HL-60 (cell line): Measurements from ENCODE around the gene FASTKD2.

ENCODE experiments used
- DNase-seq, 2 experiments: peaks; one replicate each; pipeline ENCODE4 v3.0.0-alpha.2; 2010 to 2020; ENCODE audit warnings: low read depth in 1 of 2, low spot score in 1 of 2
- H3K27ac ChIP-seq: fragments of 250-450 bp; sonication (Bioruptor Pico); replicated peaks from 2 replicates; pipeline ENCODE4 v1.5.1; 2020; ENCODE audit warnings: mild to moderate bottlenecking, moderate library complexity
- H3K27me3 ChIP-seq: fragments of 250-450 bp; sonication (Bioruptor Pico); 2 replicates; pipeline ENCODE4 v1.5.1; 2021; ENCODE audit warnings: mild to moderate bottlenecking, moderate library complexity; ENCODE audit not compliant: insufficient read depth, poor library complexity, severe bottlenecking
- H3K4me3 ChIP-seq: replicated peaks from 2 replicates; pipeline ENCODE4 v1.5.1; 2011; ENCODE audit warnings: mild to moderate bottlenecking, control low read depth, low read length; ENCODE audit not compliant: insufficient read depth
- GABPA ChIP-seq: IDR thresholded peaks from 2 replicates; pipeline ENCODE4 v1.6.1; 2012; ENCODE audit warnings: low read depth
- POLR2AphosphoS5 ChIP-seq: IDR thresholded peaks from 2 replicates; pipeline ENCODE4 v1.6.1; 2012; ENCODE audit warnings: low read depth
- SPI1 ChIP-seq: IDR thresholded peaks from 2 replicates; pipeline ENCODE4 v1.6.1; 2012; ENCODE audit warnings: low read depth, mild to moderate bottlenecking, borderline replicate concordance
- TF ChIP-seq, protein P1 (sequence below): IDR thresholded peaks from one replicate; pipeline ENCODE4 v1.5.1; 2011; ENCODE audit warnings: low read length, control low read depth, inconsistent platforms; ENCODE audit not compliant: insufficient read depth
- TF ChIP-seq, protein P2 (sequence below): IDR thresholded peaks from 2 replicates; pipeline ENCODE4 v1.6.1; 2012; ENCODE audit warnings: low read depth; ENCODE audit not compliant: insufficient replicate concordance

Gene FASTKD2

DNA sequence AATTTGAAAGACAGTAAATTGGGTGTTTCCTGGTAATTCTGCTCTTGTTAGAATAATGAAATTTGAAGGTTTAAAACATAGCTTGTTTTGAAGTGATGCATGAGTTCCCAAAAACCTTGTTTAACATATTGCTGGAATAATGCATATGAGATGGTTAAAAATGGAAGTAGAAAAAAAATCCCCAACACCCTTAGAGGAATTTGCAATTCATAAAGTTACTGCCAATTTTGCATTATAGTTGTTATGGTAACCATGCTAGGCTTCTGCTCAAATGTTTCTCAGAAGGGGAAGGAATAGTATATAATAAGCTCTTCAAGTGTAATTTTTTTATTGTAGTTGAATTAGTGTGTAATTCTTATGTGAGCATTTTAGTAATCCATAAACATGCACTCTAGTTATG, 49.1 kb downstream of the FASTKD2 start:
- Histone ChIP-seq H3K27ac (no peak overlapping the region), H3K4me3 (no peak overlapping the region), H3K27me3 (no peaks in the 10 kb centered on the region)
- DNase-seq: no peak
- TF ChIP-seq GABPA (no peak), POLR2AphosphoS5 (no peak), SPI1 (no peak)
- TF ChIP-seq, protein P1, sequence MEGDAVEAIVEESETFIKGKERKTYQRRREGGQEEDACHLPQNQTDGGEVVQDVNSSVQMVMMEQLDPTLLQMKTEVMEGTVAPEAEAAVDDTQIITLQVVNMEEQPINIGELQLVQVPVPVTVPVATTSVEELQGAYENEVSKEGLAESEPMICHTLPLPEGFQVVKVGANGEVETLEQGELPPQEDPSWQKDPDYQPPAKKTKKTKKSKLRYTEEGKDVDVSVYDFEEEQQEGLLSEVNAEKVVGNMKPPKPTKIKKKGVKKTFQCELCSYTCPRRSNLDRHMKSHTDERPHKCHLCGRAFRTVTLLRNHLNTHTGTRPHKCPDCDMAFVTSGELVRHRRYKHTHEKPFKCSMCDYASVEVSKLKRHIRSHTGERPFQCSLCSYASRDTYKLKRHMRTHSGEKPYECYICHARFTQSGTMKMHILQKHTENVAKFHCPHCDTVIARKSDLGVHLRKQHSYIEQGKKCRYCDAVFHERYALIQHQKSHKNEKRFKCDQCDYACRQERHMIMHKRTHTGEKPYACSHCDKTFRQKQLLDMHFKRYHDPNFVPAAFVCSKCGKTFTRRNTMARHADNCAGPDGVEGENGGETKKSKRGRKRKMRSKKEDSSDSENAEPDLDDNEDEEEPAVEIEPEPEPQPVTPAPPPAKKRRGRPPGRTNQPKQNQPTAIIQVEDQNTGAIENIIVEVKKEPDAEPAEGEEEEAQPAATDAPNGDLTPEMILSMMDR: no peak
- TF ChIP-seq, protein P2, sequence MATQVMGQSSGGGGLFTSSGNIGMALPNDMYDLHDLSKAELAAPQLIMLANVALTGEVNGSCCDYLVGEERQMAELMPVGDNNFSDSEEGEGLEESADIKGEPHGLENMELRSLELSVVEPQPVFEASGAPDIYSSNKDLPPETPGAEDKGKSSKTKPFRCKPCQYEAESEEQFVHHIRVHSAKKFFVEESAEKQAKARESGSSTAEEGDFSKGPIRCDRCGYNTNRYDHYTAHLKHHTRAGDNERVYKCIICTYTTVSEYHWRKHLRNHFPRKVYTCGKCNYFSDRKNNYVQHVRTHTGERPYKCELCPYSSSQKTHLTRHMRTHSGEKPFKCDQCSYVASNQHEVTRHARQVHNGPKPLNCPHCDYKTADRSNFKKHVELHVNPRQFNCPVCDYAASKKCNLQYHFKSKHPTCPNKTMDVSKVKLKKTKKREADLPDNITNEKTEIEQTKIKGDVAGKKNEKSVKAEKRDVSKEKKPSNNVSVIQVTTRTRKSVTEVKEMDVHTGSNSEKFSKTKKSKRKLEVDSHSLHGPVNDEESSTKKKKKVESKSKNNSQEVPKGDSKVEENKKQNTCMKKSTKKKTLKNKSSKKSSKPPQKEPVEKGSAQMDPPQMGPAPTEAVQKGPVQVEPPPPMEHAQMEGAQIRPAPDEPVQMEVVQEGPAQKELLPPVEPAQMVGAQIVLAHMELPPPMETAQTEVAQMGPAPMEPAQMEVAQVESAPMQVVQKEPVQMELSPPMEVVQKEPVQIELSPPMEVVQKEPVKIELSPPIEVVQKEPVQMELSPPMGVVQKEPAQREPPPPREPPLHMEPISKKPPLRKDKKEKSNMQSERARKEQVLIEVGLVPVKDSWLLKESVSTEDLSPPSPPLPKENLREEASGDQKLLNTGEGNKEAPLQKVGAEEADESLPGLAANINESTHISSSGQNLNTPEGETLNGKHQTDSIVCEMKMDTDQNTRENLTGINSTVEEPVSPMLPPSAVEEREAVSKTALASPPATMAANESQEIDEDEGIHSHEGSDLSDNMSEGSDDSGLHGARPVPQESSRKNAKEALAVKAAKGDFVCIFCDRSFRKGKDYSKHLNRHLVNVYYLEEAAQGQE: no peak

DNA sequence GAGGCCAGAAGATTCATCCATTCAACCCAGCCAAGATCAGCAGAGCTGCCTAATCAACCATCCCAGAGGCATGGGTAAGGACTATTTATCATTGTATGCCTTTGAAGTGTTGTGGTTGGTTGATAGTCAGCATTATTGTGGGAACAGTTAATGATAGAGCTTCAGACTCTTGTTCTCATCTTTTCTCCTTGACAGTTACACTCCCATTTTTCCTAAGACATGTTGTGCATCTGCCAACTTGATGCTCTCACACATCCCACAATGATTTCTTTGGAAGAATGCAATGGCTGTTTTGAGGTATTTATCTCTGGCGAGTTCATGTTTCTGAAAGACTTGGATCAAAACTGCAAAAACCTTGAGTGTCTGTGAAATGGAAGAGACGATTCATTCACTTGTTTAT, 55.4 kb downstream of the FASTKD2 start:
- no peak for TF ChIP-seq POLR2AphosphoS5
- TF ChIP-seq, protein P1: no peak
- no peak for TF ChIP-seq GABPA
- H3K27ac ChIP-seq: no peak overlapping the region
- H3K4me3 ChIP-seq: no peak overlapping the region
- DNase-seq: no peak
- H3K27me3 ChIP-seq: no peaks in the 10 kb centered on the region

DNA sequence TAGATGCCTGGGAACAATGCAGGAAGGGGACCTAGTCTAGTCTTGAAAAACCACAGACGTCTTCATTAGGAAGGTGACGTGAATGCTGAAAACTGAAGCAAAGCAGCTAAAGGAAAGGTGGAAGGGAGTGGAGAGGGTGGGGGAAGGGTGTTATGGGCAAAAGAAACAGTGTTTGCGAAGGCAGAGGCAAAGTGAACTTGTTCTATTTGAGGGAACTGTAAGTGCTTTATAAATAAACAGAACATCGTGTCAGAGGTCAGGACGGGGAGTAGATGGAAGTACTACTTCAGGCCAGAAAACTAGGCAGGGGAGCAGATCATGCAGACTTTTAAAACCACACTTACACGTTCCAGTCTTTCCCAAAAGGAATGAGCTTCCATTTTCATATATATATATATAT, 57.8 kb downstream of the FASTKD2 start:
- no peak overlapping the region for H3K27ac ChIP-seq
- DNase-seq: no peak
- no peak overlapping the region for H3K4me3 ChIP-seq
- TF ChIP-seq GABPA: no peak
- TF ChIP-seq SPI1: no peak
- TF ChIP-seq, protein P2: no peak
- TF ChIP-seq, protein P1: no peak
- TF ChIP-seq POLR2AphosphoS5: no peak
- H3K27me3 ChIP-seq: no peaks in the 10 kb centered on the region

DNA sequence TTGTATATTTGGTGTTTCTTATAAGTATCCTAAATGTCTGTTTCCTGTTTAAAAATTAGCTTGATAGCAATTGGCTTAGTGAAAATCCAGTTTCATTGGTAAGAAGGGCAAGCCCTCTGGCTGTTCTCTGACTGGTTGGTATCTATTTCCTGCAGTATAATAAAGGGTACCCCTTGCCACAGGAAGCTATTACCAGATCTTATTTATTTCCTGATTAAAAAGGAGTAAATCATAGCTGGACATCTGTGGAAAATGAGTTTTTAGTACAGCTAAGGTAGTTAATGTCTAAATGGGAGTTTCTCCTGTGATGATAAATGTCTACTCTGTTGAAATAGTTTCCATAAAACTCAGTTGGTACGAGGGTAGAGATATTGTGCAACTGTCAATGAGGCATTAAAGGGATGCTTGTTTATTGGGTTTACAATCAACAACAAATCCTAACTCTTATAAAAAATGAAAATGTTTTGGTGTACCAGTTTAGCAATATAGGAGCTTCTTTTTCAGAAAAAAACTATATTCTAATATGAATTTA, 58.7 kb downstream of the FASTKD2 start:
- H3K4me3 ChIP-seq: no peak overlapping the region
- TF ChIP-seq SPI1: no peak
- no peak for TF ChIP-seq GABPA
- TF ChIP-seq, protein P2: no peak
- no peak for TF ChIP-seq POLR2AphosphoS5
- TF ChIP-seq, protein P1: no peak
- H3K27me3 ChIP-seq: no peaks in the 10 kb centered on the region
- H3K27ac ChIP-seq: no peak overlapping the region
- no peak for DNase-seq
